T follicular helper cell (primary cell): ENCODE data around the gene NAV1.
"Not testable (repeated sequence)": the region's sequence is repeated elsewhere in the genome, so short reads cannot be mapped to it uniquely, and the experiment has no call there.

Source experiments
- DNase-seq: peaks from one replicate; pipeline ENCODE4 v3.0.0-alpha.2; 2020; ENCODE audit warnings: low read depth

Gene NAV1

DNA sequence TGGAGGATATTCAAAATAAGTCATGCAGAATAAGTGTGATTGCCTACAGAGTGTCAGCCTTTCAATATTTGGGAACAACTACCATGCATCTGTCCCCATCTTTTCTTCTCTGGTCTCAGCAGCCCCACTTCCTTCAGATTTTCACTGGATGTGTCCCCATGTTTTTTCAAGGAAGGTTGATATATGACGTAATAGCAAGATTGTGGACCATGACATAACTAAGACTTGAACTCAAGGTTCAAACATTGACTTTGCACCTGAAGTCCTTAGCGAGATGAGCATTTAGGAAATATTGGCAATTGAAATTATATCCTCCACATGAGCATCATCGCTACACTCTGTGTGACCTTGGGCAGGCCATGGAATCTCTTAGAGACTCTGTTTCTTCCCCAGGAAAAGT, 5.8 kb downstream of the NAV1 start:
- no peak for DNase-seq

GRCh38 chr1:201545851-201546492, 7.0 kb downstream of the NAV1 start:
- DNase-seq = no peak

- not testable (repeated sequence) for DNase-seq
Observed at GRCh38 chr1:201549522-201549921, 10.6 kb downstream of the NAV1 start.

- no peak for DNase-seq
Observed at GRCh38 chr1:201551096-201551495, 12.2 kb downstream of the NAV1 start.

DNA sequence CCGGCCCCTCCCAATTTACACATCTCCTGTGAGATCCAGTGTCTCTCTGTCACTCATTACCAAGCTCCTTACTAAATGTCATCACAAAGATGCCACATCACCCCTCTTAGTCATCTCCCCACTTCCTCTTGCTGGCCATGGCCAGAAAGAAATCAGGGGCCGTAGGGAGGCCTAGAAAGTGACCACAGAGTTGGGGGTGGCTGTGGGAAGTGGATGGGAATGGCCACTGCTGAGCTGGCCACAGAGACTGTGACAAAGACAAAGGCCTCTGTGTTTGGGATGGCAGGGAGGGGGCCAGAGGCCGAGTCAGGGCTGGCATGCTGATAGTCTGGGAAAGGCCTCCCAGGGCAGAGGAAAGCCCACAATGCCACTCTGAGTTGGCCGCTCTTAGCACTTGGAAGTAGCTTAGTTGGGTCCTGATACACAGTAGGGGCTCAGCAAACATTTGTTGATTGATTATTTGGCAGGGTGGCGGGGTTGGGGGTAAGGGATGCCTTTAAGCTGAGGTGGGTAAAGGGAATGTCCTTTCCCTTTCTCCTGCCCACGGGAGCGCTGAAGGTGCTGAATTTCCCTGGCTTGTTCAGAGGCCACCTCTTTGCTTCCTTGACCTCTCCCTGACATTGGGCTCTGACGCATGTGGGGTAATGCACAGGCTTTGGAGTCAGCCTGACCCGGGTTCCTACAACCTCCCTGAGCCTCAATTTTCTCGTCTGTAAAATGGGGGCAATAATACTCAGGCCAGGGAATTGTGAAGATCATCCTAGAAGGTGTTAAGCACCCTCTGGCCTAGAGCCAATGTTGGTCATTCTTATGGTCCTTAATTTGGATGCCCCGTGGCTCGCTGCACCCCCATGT, 13.2 kb downstream of the NAV1 start:
- DNase-seq = no peak

GRCh38 chr1:201552941-201553351, 14.0 kb downstream of the NAV1 start:
- DNase-seq = no peak

- DNase-seq = no peak
Observed at GRCh38 chr1:201553496-201554189, 14.7 kb downstream of the NAV1 start.

DNA sequence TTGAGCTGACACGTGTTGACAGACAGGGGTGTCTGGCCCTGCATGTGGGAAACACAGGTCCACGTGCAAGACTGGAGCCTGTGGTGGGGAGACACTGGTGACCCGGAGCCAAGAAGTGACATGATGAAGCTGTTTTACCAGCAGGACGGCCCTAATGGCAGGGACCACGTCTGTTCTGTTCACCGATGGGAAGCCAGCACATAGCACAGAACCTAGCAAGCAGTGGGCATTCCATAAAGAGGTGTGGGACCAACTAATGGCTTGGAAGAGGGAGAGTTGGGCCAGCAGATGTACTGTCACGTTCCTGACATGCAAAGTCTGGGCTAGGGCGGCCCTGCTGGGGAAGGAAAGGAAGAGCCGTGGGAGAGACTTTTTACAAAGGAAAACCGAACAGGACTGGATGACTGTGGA, 15.3 kb downstream of the NAV1 start:
- no peak for DNase-seq

DNA sequence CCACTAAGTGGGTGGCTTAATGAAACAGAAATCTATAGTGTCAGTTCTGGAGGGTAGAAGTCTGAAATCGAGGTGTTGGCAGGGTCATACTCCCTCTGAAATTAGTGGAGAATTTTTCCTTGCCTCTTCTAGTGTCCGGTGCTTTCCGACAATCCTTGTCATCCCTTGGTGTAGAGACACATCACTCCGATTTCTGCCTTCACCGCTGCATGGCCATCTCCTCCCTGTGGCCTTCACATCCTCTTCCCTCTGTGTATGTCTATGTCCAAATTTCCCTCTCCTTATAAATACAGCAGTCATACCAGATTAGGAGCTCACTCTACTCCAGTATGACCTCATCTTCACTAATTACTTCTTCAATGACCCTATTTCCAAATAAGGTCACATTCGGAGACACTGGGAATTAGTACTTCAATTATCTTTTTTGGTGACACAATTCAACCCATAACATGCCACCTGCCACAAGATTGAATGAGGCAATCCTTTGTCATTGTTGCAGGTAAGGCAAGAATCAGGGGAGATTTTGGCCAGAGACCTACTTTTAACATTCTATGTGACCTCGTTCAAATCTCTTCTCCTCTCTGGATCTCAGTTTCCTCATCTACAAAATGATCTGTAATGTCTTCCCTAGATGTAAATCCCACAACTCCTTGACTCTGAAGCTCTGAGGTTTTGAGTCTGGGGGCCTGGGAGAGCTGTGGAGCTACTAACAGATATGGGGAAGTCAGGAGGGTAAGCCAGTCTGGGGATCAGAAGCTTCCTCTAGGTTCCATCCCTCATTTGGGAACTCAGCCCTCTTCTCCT, 16.1 kb downstream of the NAV1 start:
- DNase-seq = no peak

DNA sequence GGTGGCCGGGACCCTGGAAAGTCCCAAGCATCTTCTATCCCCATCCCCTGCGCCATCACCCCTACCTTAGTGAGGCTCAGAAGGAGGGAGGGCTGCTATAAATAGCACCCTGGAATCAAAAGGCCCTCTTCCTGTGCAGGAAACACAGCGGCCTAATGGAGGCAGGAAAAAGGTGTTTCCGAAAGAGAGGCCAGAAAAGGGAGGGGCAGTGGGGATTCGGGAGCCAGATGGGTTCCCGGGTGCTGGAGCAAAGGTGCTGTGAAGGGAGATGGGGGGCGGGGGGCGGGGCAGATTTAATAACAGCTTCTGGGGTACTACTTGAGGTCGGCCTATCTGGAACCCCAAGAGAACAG, 16.6 kb downstream of the NAV1 start:
- no peak for DNase-seq

- DNase-seq = no peak
Observed at GRCh38 chr1:201556841-201557571, 18.1 kb downstream of the NAV1 start.

DNA sequence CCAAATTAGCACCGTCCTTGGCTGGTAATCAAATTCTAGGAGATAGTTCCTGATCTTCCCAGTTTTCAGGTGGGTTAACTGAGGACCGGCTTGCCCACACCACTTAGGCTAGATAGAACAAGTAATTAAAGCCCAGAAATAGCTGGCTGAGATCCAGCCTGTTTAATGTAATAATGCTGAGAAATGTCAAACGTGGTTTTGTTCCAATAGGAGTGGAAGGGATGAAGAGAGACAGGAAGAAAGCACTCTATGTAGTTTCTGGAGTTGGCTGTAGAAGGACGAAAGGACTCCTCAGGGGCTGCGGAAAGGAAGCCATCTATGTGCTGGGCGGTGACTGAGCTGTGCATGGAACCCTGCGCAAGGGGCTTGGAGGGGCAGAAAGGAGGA, 18.6 kb downstream of the NAV1 start:
- DNase-seq = no peak

GRCh38 chr1:201559679-201560162, 20.8 kb downstream of the NAV1 start:
- peak; percentile 41 for DNase-seq

DNA sequence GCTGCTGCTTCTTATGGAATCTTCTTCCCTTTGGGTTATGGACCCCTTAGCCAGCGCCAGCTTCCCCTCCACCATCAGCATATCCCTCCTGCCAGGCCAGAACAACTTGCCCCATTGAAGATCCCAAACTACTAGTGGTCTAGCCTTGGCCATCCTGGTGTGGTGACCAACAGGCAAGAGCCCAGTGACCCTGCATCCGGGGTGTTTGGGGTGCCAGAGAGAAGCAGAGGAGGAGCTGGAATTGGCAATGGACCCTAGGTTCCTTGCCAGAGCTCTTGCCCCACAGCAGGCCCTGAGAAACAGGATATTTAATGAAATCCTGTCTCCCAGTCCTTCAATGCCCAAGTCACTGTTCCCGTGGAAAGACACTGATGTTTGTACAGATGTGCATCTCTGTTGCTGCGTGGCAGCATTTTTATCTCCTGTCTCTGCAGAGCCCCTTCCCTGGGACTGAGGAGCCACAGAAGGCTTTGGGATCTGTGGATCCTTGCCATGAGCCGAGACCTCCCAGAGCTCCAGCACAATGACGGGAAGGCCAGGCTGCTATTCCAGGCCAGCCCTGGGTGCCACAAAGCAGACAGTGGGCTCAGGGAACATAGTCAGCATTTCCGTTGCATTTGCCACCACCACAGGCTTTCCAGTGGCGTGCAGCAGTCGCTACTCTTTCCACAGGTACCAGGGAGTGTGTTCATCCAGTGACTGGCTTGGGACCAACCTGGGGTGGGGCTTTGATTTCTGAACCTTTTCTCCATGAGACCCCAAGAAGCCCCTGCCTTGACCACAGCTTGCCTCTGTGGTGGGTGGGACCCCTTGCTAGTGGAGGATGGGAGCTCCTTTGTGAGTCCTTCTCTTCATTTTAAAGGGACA, 21.6 kb downstream of the NAV1 start:
- DNase-seq = no peak

DNA sequence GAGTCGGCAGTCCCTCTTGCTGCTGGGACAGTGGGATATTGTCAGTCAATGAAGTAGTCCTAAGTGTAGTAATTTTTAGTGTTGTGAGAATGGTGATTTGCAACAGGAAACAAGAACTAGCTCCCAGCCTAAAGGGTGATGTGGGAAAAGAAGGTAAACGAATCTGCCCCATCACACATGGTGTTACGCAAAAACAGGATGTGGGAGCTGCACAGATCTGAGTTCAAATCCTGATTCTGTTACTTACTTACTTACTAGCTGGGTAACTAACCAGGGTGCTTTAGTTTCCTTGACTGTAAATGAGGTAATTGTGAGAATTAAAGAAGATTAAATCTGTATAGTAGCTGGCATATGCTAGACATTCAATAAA, 22.3 kb downstream of the NAV1 start:
- no peak for DNase-seq

DNA sequence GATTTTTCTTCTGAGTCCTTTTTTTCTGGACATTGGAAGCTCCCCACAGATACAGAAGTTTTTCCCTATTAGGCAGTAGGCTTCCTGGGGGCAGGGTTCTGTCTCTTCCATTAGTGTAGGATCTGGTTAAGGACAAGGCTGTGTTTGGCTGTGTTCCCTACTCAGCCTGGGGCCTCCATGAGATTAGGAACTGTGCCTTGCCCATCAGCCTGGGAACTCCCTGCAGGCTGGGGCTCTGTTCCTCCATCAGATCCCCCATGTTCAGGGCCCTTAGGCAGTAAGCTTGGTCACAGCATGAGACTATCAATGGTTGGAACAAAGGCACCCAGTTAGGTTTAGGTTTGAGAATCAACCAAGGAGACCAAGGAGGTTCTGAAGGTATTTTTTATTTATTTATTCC, 22.7 kb downstream of the NAV1 start:
- DNase-seq = no peak

DNA sequence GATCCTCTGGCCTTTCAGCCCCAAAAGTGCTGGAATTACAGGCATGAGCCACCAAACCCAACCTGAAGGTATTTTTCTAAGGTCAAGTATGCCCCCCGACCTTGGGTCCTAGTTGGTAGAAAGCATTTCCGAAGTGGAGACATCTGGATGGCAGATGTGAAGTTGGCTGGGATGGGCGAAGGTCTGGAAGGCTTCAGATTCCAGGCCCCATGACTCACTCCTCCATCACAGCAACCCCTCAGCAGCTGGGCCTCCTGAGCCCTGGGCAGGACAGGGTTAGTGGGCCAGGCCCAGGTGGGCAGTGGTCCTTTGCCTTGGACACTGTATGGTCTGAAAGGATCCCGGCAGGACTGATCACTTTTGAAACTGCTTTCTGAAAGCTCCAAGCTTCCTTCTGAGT, 23.3 kb downstream of the NAV1 start:
- no peak for DNase-seq

- DNase-seq = no peak
Observed at GRCh38 chr1:201562659-201563405, 23.9 kb downstream of the NAV1 start.

- no peak for DNase-seq
Observed at GRCh38 chr1:201563406-201563780, 24.5 kb downstream of the NAV1 start.

GRCh38 chr1:201563941-201564340, 25.0 kb downstream of the NAV1 start:
- no peak for DNase-seq
